Lower leg skin (tissue), 4 donors: Measurements from ENCODE around the gene ZNF558. TPM values are rescaled to one million over a fixed set of nuclear protein-coding genes. Genes with fewer than 3 reads are reported as not detected.

Experiments used
- DNase-seq, 2 donors: peaks; one replicate each; pipeline ENCODE4 v3.0.0-alpha.2; 2019; ENCODE audit warnings: low spot score in 2 of 2
- H3K4me3 ChIP-seq: fragments of 200-600 bp; sonication (generic); 2 replicates; pipeline ENCODE4 v1.5.1; 2017; ENCODE audit warnings: mild to moderate bottlenecking, low read depth; ENCODE audit not compliant: poor library complexity, severe bottlenecking
- CTCF ChIP-seq, 3 donors: fragments of 450-650 bp; IDR thresholded peaks; one replicate each; pipeline ENCODE4 v1.5.1; 2016; ENCODE audit warnings: antibody characterized with exemption in 3 of 3, mild to moderate bottlenecking in 3 of 3, moderate library complexity in 2 of 3
- POLR2A ChIP-seq, 2 donors: fragments of 450-650 bp; IDR thresholded peaks; one replicate each; pipeline ENCODE4 v1.6.1; 2016 to 2017; ENCODE audit warnings: antibody characterized with exemption in 2 of 2, mild to moderate bottlenecking in 1 of 2, moderate library complexity in 1 of 2
- WGBS, 2 donors: methylation state at CpG; one replicate each; pipeline ENCODE4 v1.1.5; 2018; 5-methylcytosine and 5-hydroxymethylcytosine counted together
- intact Hi-C: fragments of 100-400 bp; cut with DNase I; formaldehyde crosslinking; loops from one replicate; pipeline ENCODE4 v1.15.0; 2023; ENCODE audit warnings: low total_unique reads
- total RNA-seq, 4 donors: library from RNA; depleted of rRNA; stranded (reverse); fragments of >200 nt; gene quantifications; one replicate each; pipeline ENCODE4 v1.1.0, GENCODE V29; 2016

The ZNF558 gene
- total RNA-seq, 4 donors from 2014 or later = 17.0 to 47.1 (median 29.5) TPM

DNA sequence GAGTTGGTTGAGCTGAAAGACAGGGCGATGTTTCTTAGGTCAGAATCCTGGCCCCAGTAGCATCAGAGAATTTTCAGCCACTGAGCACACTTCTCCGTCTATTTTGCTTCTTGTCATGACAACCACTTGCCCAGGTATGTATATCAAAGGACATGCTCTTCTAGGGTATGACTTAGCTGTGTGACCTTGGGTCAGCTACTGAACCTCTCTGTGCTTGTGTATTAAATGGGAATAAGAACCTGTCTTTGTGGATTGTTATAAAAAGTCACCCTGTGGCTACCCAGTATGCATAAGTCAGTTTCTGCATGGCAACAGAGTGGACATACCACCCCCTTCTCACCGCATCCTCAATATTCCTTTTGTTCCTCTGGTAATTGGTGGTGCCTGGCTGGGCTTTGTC is 26.2 kb upstream of the ZNF558 start:
- DNase-seq = no peak
- H3K4me3 ChIP-seq = no peak overlapping the region
- intact Hi-C loops = no loop called here
- WGBS, 2 donors = 75 to 76% methylated on average over 3 of the region's 3 CpGs
- TF ChIP-seq POLR2A (IDR thresholded peaks at IDR 0.05) (no peak), CTCF (IDR thresholded peaks at IDR 0.05) (no peak)

DNA sequence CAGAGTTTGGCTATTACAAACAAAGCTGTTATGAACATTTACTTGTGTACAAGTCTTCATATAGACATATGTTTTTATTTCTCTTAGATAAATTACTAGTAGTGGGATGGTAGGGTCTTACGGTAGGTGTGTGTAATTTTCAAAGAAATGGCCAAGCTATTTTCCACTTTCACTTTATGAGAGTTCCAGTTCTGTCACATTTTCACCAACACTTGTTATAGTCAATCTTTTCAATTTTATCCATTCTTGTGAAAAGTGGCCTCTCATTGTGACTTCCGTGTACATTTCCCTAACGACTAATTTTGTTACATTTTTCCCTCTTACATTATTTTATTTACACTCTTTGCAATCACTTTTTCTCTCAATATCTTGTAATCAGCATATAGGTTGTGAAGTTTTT is 18.4 kb upstream of the ZNF558 start:
- no peak overlapping the region for H3K4me3 ChIP-seq
- no peak for DNase-seq
- 94 to 96% methylated on average over 3 of the region's 3 CpGs for WGBS, 2 donors
- intact Hi-C loops = no loop called here
- TF ChIP-seq CTCF (IDR thresholded peaks at IDR 0.05) (no peak), POLR2A (IDR thresholded peaks at IDR 0.05) (no peak)

- 90 to 94% methylated on average over 2 of the region's 2 CpGs for WGBS, 2 donors
- intact Hi-C loops = no loop called here
- H3K4me3 ChIP-seq = no peak overlapping the region
- DNase-seq = no peak
- TF ChIP-seq POLR2A (IDR thresholded peaks at IDR 0.05) (no peak), CTCF (IDR thresholded peaks at IDR 0.05) (no peak)
Measured at GRCh38 chr19:8849232-8849631, 17.1 kb upstream of the ZNF558 start.

DNA sequence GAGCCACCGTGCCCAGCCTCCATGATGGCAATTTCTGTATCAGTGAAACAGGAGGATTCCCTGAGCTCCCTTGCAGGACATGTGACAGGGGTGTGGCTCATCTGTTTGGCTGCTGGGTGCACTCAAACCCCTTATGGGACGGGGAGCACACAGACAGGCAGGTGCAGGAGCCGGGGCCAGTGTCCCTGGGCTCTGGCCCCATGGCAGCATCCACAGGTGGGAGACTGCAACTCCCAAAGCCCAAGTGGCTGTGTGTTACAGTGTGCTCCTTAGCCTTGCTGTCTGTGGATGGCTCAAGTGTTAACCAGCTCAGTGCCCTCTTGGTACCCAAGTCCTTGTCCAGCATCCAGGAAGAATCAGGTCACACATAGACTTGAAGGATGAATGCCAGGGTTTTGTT is 14.7 kb upstream of the ZNF558 start:
- intact Hi-C loops = no loop called here
- 81 to 86% methylated on average over 3 of the region's 3 CpGs for WGBS, 2 donors
- no peak for TF ChIP-seq CTCF (IDR thresholded peaks at IDR 0.05)
- no peak for TF ChIP-seq POLR2A (IDR thresholded peaks at IDR 0.05)
- DNase-seq = no peak
- no peak overlapping the region for H3K4me3 ChIP-seq

GRCh38 chr19:8840708-8841107 is 8.6 kb upstream of the ZNF558 start:
- no peak overlapping the region for H3K4me3 ChIP-seq
- DNase-seq = peak in 1 of 2 donors; percentile 0
- 84 to 87% methylated on average over 5 of the region's 5 CpGs for WGBS, 2 donors
- TF ChIP-seq CTCF (IDR thresholded peaks at IDR 0.05) (no peak), POLR2A (IDR thresholded peaks at IDR 0.05) (no peak)
- intact Hi-C loops = no loop called here

DNA sequence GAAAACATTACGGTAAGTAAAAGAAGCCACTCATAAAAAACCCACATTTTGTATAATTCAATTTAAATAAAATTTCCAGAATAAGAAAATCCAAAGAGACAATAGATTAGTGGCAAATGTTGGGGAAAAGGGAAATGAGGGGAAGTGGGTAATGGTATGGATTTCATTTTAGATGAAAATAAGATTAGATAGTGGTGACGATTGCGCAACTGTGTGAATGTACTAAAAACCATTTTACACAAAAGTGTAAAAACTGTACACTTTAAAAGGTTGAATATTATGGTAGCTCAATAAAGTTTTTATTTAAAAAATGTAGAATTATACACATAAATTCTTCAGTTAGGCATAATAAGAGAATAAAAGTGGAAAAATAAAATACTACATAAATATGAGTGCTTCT is 3.8 kb upstream of the ZNF558 start:
- no peak for DNase-seq
- 91 to 94% methylated on average over 3 of the region's 3 CpGs for WGBS, 2 donors
- H3K4me3 ChIP-seq = no peak overlapping the region
- TF ChIP-seq CTCF (IDR thresholded peaks at IDR 0.05) (no peak), POLR2A (IDR thresholded peaks at IDR 0.05) (no peak)
- intact Hi-C loops = no loop called here
